WTC11 (cell line): ENCODE measurements around the gene ZRANB1. TPM values are rescaled to one million over a fixed set of nuclear protein-coding genes. Genes with fewer than 3 reads are reported as not detected.
A peak's percentile ranks its signal among the peaks of the same experiment; 100 is the strongest.

ENCODE experiments used
- ATAC-seq: fragments of 200-7000 bp; cut with Tn5 transposase; 2 replicates; pipeline ENCODE4 v1.10.0; 2021; ENCODE audit warnings: mild to moderate bottlenecking, moderate library complexity
- CTCF ChIA-PET: fragments of 300-600 bp; sonication (Branson Sonifier 250); formaldehyde crosslinking; loops from one replicate; lab custom pipeline; 2021; ENCODE audit warnings: antibody characterized with exemption; lab: Charles Lee
- POLR2A ChIA-PET: fragments of 350-600 bp; sonication (Branson Sonifier 250); formaldehyde crosslinking; loops from one replicate; lab custom pipeline; 2021; ENCODE audit warnings: antibody characterized with exemption; lab: Charles Lee
- DNase-seq: peaks from one replicate; pipeline ENCODE4 v3.0.0; 2021; ENCODE audit warnings: low spot score
- H3K27ac Mint-ChIP-seq: 2 replicates; pipeline ENCODE4 v1.8.0; 2021; ENCODE audit warnings: mixed read lengths
- H3K27me3 Mint-ChIP-seq: 2 replicates; pipeline ENCODE4 v1.8.0; 2021; ENCODE audit warnings: low read depth, mild to moderate bottlenecking, moderate library complexity, mixed read lengths
- H3K36me3 Mint-ChIP-seq: 2 replicates; pipeline ENCODE4 v1.8.0; 2021; ENCODE audit warnings: mixed read lengths
- H3K4me1 Mint-ChIP-seq: 2 replicates; pipeline ENCODE4 v1.8.0; 2022; ENCODE audit warnings: mixed read lengths
- H3K4me3 Mint-ChIP-seq: 2 replicates; pipeline ENCODE4 v1.8.0; 2021; ENCODE audit warnings: mild to moderate bottlenecking, moderate library complexity, mixed read lengths
- H3K9me3 Mint-ChIP-seq: 2 replicates; pipeline ENCODE4 v1.8.0; 2021; ENCODE audit warnings: mixed read lengths
- AFF4 ChIP-seq: sonication (generic); formaldehyde crosslinking; IDR thresholded peaks from 2 replicates; pipeline ENCODE4 v1.8.1; 2023; ENCODE audit warnings: mild to moderate bottlenecking, missing genetic modification reagents, borderline replicate concordance
- AR ChIP-seq: fragments of 250-450 bp; sonication (Bioruptor Pico); IDR thresholded peaks from 2 replicates; pipeline ENCODE4 v1.9.0; 2021; ENCODE audit warnings: mild to moderate bottlenecking
- CBFB ChIP-seq: sonication (generic); formaldehyde crosslinking; IDR thresholded peaks from 2 replicates; pipeline ENCODE4 v1.8.1; 2022; ENCODE audit warnings: mild to moderate bottlenecking, low read depth, missing genetic modification reagents
- E2F4 ChIP-seq: sonication (generic); formaldehyde crosslinking; IDR thresholded peaks from 2 replicates; pipeline ENCODE4 v1.8.1; 2022; ENCODE audit warnings: low read depth, mild to moderate bottlenecking, moderate library complexity, missing genetic modification reagents, borderline replicate concordance
- E2F5 ChIP-seq: sonication (generic); formaldehyde crosslinking; IDR thresholded peaks from 2 replicates; pipeline ENCODE4 v1.8.1; 2022; ENCODE audit warnings: mild to moderate bottlenecking, moderate library complexity, missing genetic modification reagents
- GABPB1 ChIP-seq: sonication (generic); formaldehyde crosslinking; IDR thresholded peaks from 2 replicates; pipeline ENCODE4 v1.8.1; 2023; ENCODE audit warnings: mild to moderate bottlenecking, missing genetic modification reagents
- GTF2I ChIP-seq: fragments of 250-450 bp; sonication (Bioruptor Pico); conservative IDR thresholded peaks from 2 replicates; pipeline ENCODE4 v1.4.0; 2021; ENCODE audit warnings: mild to moderate bottlenecking
- IRF2 ChIP-seq: sonication (generic); formaldehyde crosslinking; IDR thresholded peaks from 2 replicates; pipeline ENCODE4 v1.8.0; 2022; ENCODE audit warnings: low read depth, missing genetic modification reagents, borderline replicate concordance
- MYBL2 ChIP-seq: sonication (generic); formaldehyde crosslinking; IDR thresholded peaks from 2 replicates; pipeline ENCODE4 v1.8.1; 2023; ENCODE audit warnings: mild to moderate bottlenecking, moderate library complexity, missing genetic modification reagents
- PRRX2 ChIP-seq: fragments of 250-450 bp; sonication (Bioruptor Pico); IDR thresholded peaks from 2 replicates; pipeline ENCODE4 v1.8.0; 2021; ENCODE audit warnings: mild to moderate bottlenecking
- SMAD4 ChIP-seq: sonication (generic); formaldehyde crosslinking; IDR thresholded peaks from 2 replicates; pipeline ENCODE4 v1.8.0; 2022; ENCODE audit warnings: mild to moderate bottlenecking, missing genetic modification reagents
- ZNF423 ChIP-seq: fragments of 250-450 bp; sonication (Bioruptor Pico); IDR thresholded peaks from 2 replicates; pipeline ENCODE4 v2.1.2; 2022; ENCODE audit warnings: mild to moderate bottlenecking, moderate library complexity
- ZNF512 ChIP-seq: sonication (generic); formaldehyde crosslinking; IDR thresholded peaks from 2 replicates; pipeline ENCODE4 v1.8.1; 2022; ENCODE audit warnings: missing genetic modification reagents, borderline replicate concordance
- ZSCAN18 ChIP-seq: fragments of 250-450 bp; sonication (Bioruptor Pico); IDR thresholded peaks from 2 replicates; pipeline ENCODE4 v2.1.2; 2022; ENCODE audit warnings: mild to moderate bottlenecking, moderate library complexity
- total RNA-seq: library from RNA; stranded (reverse); gene quantifications from 3 replicates; pipeline ENCODE4 v1.2.3, GENCODE V29; 2021

The ZRANB1 gene
- total RNA-seq, 1 experiment from 2014 or later = 15.9 TPM

GRCh38 chr10:125017547-125018298, 75.8 kb downstream of the ZRANB1 start:
- CTCF ChIA-PET = interaction anchor here (1.4 kb wide), 1 partner anchor 31 kb away, joined by 5 read pairs; no protein-coding TSS in a partner anchor
- peaks cover 49% of the 10 kb centered on the region for H3K36me3 Mint-ChIP-seq
- H3K9me3 Mint-ChIP-seq = peaks cover 24% of the 10 kb centered on the region
- no peak overlapping the region for H3K4me3 Mint-ChIP-seq
- peaks cover 35% of the 10 kb centered on the region for H3K4me1 Mint-ChIP-seq
- POLR2A ChIA-PET = no interaction called here
- TF ChIP-seq ZNF423 (CRISPR knock-in tag) (0 out of 2 replicates have a peak, but pooled peaks have one; percentile 12), AFF4 (no peak)
- no peaks in the 10 kb centered on the region for H3K27me3 Mint-ChIP-seq
- no peak for ATAC-seq
- no peak for DNase-seq
- peak overlapping the region; percentile 57; the same call in 1 of the 2 replicates for H3K27ac Mint-ChIP-seq

GRCh38 chr10:125018576-125019143, 76.7 kb downstream of the ZRANB1 start:
- ATAC-seq = no peak
- POLR2A ChIA-PET = interaction anchor here (0.5 kb wide), 1 partner anchor 96 kb away, joined by 3 read pairs; no protein-coding TSS in a partner anchor
- no peak for TF ChIP-seq AFF4
- TF ChIP-seq CBFB (CRISPR knock-in tag) = no peak
- TF ChIP-seq MYBL2 (CRISPR knock-in tag) = no peak
- TF ChIP-seq GTF2I (CRISPR knock-in tag) = no peak
- no peak for TF ChIP-seq ZSCAN18 (CRISPR knock-in tag)
- no peak for TF ChIP-seq E2F5 (CRISPR knock-in tag)
- no peak for TF ChIP-seq ZNF512 (CRISPR knock-in tag)
- TF ChIP-seq GABPB1 = no peak
- no peak for TF ChIP-seq E2F4 (CRISPR knock-in tag)
- TF ChIP-seq PRRX2 (CRISPR knock-in tag) = no peak
- TF ChIP-seq SMAD4 (CRISPR knock-in tag) = no peak
- TF ChIP-seq IRF2 (CRISPR knock-in tag) = no peak
- TF ChIP-seq AR (CRISPR knock-in tag) = no peak

More at GRCh38 chr10:125018576-125019143, 76.7 kb downstream of the ZRANB1 start:
- Mint-ChIP-seq H3K9me3 (peaks cover 24% of the 10 kb centered on the region), H3K27ac (peak overlapping the region; percentile 65), H3K27me3 (no peaks in the 10 kb centered on the region), H3K4me3 (no peak overlapping the region), H3K4me1 (peaks cover 38% of the 10 kb centered on the region), H3K36me3 (peaks cover 58% of the 10 kb centered on the region)
- no peak for DNase-seq
- CTCF ChIA-PET = interaction anchor here (1.3 kb wide), 1 partner anchor 42 kb away, joined by 4 read pairs; no protein-coding TSS in a partner anchor
